HEK293 (cell line): Measurements from ENCODE around the gene CLDN7.

Experiments
- YY1 ChIP-seq: fragments of 450-650 bp; formaldehyde crosslinking; IDR thresholded peaks from 2 replicates; pipeline ENCODE4 v1.5.1; 2018; ENCODE audit warnings: missing biosample characterization, missing genetic modification characterization
- YY2 ChIP-seq: fragments of 450-650 bp; formaldehyde crosslinking; IDR thresholded peaks from 2 replicates; pipeline ENCODE4 v1.5.1; 2016; ENCODE audit warnings: missing biosample characterization, missing genetic modification characterization
- ZBTB1 ChIP-seq: fragments of 450-650 bp; formaldehyde crosslinking; IDR thresholded peaks from 2 replicates; pipeline ENCODE4 v1.5.1; 2016; ENCODE audit warnings: missing biosample characterization, missing genetic modification characterization
- ZBTB17 ChIP-seq: fragments of 450-650 bp; formaldehyde crosslinking; IDR thresholded peaks from 2 replicates; pipeline ENCODE4 v1.5.1; 2016; ENCODE audit warnings: missing biosample characterization, missing genetic modification characterization
- ZFP37 ChIP-seq: fragments of 450-650 bp; formaldehyde crosslinking; IDR thresholded peaks from 2 replicates; pipeline ENCODE4 v1.5.1; 2016; ENCODE audit warnings: missing biosample characterization, missing genetic modification characterization
- ZNF10 ChIP-seq: fragments of 450-650 bp; formaldehyde crosslinking; IDR thresholded peaks from 2 replicates; pipeline ENCODE4 v1.5.1; 2017; ENCODE audit warnings: missing biosample characterization, missing genetic modification characterization
- ZNF501 ChIP-seq: fragments of 450-650 bp; formaldehyde crosslinking; IDR thresholded peaks from 2 replicates; pipeline ENCODE4 v1.5.1; 2016; ENCODE audit warnings: missing biosample characterization, missing genetic modification characterization
- TF ChIP-seq, protein P1 (sequence below): fragments of 450-650 bp; formaldehyde crosslinking; IDR thresholded peaks from 2 replicates; pipeline ENCODE4 v1.5.1; 2016; ENCODE audit warnings: missing biosample characterization, missing genetic modification characterization
- TF ChIP-seq, protein P2 (sequence below): fragments of 450-650 bp; formaldehyde crosslinking; IDR thresholded peaks from 2 replicates; pipeline ENCODE4 v1.5.1; 2016; ENCODE audit warnings: missing biosample characterization, missing genetic modification characterization
- TF ChIP-seq, protein P3 (sequence below): fragments of 450-650 bp; formaldehyde crosslinking; IDR thresholded peaks from 2 replicates; pipeline ENCODE4 v1.5.1; 2016; ENCODE audit warnings: missing biosample characterization, missing genetic modification characterization
- TF ChIP-seq, protein P4 (sequence below): fragments of 450-650 bp; formaldehyde crosslinking; IDR thresholded peaks from 2 replicates; pipeline ENCODE4 v1.5.1; 2017; ENCODE audit warnings: missing biosample characterization, missing genetic modification characterization
- TF ChIP-seq, protein P5 (sequence below): fragments of 450-650 bp; formaldehyde crosslinking; optimal IDR thresholded peaks from 2 replicates; pipeline ENCODE3; 2016; ENCODE audit warnings: missing biosample characterization, mild to moderate bottlenecking, missing genetic modification characterization
- TF ChIP-seq, protein P6 (sequence below): fragments of 450-650 bp; formaldehyde crosslinking; IDR thresholded peaks from 2 replicates; pipeline ENCODE4 v1.5.1; 2016; ENCODE audit warnings: missing biosample characterization, missing genetic modification characterization
- TF ChIP-seq, protein P7 (sequence below): fragments of 450-650 bp; formaldehyde crosslinking; IDR thresholded peaks from 2 replicates; pipeline ENCODE4 v1.5.1; 2016; ENCODE audit warnings: missing biosample characterization, missing genetic modification characterization

DNA sequence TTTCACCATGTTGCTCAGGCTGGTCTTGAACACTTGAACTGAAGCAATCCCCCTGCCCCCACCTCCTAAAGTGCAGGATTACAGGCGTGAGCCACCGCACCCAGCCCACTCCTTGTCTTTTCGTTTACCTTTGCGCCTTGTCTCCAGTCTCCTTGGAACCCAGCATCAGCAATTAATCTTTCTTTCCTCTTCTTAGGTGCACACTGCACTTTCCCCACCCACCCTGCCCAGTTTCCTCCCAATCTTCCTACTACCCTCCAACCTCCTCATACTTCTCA lies 1.5 kb upstream of the CLDN7 start:
- TF ChIP-seq, protein P1, sequence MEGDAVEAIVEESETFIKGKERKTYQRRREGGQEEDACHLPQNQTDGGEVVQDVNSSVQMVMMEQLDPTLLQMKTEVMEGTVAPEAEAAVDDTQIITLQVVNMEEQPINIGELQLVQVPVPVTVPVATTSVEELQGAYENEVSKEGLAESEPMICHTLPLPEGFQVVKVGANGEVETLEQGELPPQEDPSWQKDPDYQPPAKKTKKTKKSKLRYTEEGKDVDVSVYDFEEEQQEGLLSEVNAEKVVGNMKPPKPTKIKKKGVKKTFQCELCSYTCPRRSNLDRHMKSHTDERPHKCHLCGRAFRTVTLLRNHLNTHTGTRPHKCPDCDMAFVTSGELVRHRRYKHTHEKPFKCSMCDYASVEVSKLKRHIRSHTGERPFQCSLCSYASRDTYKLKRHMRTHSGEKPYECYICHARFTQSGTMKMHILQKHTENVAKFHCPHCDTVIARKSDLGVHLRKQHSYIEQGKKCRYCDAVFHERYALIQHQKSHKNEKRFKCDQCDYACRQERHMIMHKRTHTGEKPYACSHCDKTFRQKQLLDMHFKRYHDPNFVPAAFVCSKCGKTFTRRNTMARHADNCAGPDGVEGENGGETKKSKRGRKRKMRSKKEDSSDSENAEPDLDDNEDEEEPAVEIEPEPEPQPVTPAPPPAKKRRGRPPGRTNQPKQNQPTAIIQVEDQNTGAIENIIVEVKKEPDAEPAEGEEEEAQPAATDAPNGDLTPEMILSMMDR (tag by site-specific recombination) = no peak
- no peak for TF ChIP-seq YY2
- TF ChIP-seq, protein P2, sequence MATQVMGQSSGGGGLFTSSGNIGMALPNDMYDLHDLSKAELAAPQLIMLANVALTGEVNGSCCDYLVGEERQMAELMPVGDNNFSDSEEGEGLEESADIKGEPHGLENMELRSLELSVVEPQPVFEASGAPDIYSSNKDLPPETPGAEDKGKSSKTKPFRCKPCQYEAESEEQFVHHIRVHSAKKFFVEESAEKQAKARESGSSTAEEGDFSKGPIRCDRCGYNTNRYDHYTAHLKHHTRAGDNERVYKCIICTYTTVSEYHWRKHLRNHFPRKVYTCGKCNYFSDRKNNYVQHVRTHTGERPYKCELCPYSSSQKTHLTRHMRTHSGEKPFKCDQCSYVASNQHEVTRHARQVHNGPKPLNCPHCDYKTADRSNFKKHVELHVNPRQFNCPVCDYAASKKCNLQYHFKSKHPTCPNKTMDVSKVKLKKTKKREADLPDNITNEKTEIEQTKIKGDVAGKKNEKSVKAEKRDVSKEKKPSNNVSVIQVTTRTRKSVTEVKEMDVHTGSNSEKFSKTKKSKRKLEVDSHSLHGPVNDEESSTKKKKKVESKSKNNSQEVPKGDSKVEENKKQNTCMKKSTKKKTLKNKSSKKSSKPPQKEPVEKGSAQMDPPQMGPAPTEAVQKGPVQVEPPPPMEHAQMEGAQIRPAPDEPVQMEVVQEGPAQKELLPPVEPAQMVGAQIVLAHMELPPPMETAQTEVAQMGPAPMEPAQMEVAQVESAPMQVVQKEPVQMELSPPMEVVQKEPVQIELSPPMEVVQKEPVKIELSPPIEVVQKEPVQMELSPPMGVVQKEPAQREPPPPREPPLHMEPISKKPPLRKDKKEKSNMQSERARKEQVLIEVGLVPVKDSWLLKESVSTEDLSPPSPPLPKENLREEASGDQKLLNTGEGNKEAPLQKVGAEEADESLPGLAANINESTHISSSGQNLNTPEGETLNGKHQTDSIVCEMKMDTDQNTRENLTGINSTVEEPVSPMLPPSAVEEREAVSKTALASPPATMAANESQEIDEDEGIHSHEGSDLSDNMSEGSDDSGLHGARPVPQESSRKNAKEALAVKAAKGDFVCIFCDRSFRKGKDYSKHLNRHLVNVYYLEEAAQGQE (tag by site-specific recombination) = no peak
- TF ChIP-seq ZFP37 = no peak
- TF ChIP-seq, protein P3, sequence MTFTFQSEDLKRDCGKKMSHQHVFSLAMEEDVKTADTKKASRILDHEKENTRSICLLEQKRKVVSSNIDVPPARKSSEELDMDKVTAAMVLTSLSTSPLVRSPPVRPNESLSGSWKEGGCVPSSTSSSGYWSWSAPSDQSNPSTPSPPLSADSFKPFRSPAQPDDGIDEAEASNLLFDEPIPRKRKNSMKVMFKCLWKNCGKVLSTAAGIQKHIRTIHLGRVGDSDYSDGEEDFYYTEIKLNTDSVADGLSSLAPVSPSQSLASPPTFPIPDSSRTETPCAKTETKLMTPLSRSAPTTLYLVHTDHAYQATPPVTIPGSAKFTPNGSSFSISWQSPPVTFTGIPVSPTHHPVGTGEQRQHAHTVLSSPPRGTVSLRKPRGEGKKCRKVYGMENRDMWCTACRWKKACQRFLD (tag by site-specific recombination) = no peak
- TF ChIP-seq, protein P4, sequence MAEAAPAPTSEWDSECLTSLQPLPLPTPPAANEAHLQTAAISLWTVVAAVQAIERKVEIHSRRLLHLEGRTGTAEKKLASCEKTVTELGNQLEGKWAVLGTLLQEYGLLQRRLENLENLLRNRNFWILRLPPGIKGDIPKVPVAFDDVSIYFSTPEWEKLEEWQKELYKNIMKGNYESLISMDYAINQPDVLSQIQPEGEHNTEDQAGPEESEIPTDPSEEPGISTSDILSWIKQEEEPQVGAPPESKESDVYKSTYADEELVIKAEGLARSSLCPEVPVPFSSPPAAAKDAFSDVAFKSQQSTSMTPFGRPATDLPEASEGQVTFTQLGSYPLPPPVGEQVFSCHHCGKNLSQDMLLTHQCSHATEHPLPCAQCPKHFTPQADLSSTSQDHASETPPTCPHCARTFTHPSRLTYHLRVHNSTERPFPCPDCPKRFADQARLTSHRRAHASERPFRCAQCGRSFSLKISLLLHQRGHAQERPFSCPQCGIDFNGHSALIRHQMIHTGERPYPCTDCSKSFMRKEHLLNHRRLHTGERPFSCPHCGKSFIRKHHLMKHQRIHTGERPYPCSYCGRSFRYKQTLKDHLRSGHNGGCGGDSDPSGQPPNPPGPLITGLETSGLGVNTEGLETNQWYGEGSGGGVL (tag by site-specific recombination) = no peak
- TF ChIP-seq ZBTB1 (tag by site-specific recombination) = no peak
- TF ChIP-seq, protein P5, sequence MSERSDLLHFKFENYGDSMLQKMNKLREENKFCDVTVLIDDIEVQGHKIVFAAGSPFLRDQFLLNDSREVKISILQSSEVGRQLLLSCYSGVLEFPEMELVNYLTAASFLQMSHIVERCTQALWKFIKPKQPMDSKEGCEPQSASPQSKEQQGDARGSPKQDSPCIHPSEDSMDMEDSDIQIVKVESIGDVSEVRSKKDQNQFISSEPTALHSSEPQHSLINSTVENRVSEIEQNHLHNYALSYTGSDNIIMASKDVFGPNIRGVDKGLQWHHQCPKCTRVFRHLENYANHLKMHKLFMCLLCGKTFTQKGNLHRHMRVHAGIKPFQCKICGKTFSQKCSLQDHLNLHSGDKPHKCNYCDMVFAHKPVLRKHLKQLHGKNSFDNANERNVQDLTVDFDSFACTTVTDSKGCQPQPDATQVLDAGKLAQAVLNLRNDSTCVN (tag by site-specific recombination) = peak; percentile 1
- TF ChIP-seq ZNF501 = no peak
- TF ChIP-seq ZBTB17 (tag by site-specific recombination) = no peak
- TF ChIP-seq, protein P6, sequence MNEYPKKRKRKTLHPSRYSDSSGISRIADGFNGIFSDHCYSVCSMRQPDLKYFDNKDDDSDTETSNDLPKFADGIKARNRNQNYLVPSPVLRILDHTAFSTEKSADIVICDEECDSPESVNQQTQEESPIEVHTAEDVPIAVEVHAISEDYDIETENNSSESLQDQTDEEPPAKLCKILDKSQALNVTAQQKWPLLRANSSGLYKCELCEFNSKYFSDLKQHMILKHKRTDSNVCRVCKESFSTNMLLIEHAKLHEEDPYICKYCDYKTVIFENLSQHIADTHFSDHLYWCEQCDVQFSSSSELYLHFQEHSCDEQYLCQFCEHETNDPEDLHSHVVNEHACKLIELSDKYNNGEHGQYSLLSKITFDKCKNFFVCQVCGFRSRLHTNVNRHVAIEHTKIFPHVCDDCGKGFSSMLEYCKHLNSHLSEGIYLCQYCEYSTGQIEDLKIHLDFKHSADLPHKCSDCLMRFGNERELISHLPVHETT (tag by site-specific recombination) = no peak
- TF ChIP-seq ZNF10 = no peak
- TF ChIP-seq, protein P7, sequence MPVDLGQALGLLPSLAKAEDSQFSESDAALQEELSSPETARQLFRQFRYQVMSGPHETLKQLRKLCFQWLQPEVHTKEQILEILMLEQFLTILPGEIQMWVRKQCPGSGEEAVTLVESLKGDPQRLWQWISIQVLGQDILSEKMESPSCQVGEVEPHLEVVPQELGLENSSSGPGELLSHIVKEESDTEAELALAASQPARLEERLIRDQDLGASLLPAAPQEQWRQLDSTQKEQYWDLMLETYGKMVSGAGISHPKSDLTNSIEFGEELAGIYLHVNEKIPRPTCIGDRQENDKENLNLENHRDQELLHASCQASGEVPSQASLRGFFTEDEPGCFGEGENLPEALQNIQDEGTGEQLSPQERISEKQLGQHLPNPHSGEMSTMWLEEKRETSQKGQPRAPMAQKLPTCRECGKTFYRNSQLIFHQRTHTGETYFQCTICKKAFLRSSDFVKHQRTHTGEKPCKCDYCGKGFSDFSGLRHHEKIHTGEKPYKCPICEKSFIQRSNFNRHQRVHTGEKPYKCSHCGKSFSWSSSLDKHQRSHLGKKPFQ (tag by site-specific recombination) = no peak
- TF ChIP-seq YY1 (tag by site-specific recombination) = no peak
